ENCODE measurements around the gene SLC26A3.

The SLC26A3 gene

GRCh38 chr7:107815254-107815882 lies 12.3 kb upstream of the SLC26A3 start:
- no peak for DNase-seq (ENCODE audit: low read depth in 2 of 2)

GRCh38 chr7:107813524-107813923 lies 10.5 kb upstream of the SLC26A3 start:
- DNase-seq (ENCODE audit: low read depth in 2 of 2) = no peak

- no peak for DNase-seq (ENCODE audit: low read depth in 2 of 2)
Observed at GRCh38 chr7:107811934-107812333, 8.9 kb upstream of the SLC26A3 start.

GRCh38 chr7:107810626-107811025 lies 7.6 kb upstream of the SLC26A3 start:
- DNase-seq (ENCODE audit: low read depth in 2 of 2) = no peak

- no peak for DNase-seq (ENCODE audit: low read depth in 2 of 2)
Observed at GRCh38 chr7:107809179-107809578, 6.2 kb upstream of the SLC26A3 start.

GRCh38 chr7:107799647-107800264 lies 3.3 kb downstream of the SLC26A3 start:
- DNase-seq (ENCODE audit: low read depth in 2 of 2) = no peak

- DNase-seq (ENCODE audit: low read depth in 2 of 2) = no peak
Observed at GRCh38 chr7:107792364-107792763, 10.7 kb downstream of the SLC26A3 start.

- DNase-seq (ENCODE audit: low read depth in 2 of 2) = no peak
Observed at GRCh38 chr7:107789647-107790046, 13.4 kb downstream of the SLC26A3 start.

- no peak for DNase-seq (ENCODE audit: low read depth in 2 of 2)
Observed at GRCh38 chr7:107788662-107789061, 14.4 kb downstream of the SLC26A3 start.

- no peak for DNase-seq (ENCODE audit: low read depth in 2 of 2)
Observed at GRCh38 chr7:107788216-107788615, 14.8 kb downstream of the SLC26A3 start.

- no peak for DNase-seq (ENCODE audit: low read depth in 2 of 2)
Observed at GRCh38 chr7:107785926-107786325, 17.1 kb downstream of the SLC26A3 start.

GRCh38 chr7:107785170-107785569 lies 17.9 kb downstream of the SLC26A3 start:
- no peak for DNase-seq (ENCODE audit: low read depth in 2 of 2)

GRCh38 chr7:107783648-107784047 lies 19.4 kb downstream of the SLC26A3 start:
- DNase-seq (ENCODE audit: low read depth in 2 of 2) = no peak

- DNase-seq (ENCODE audit: low read depth in 2 of 2) = no peak
Observed at GRCh38 chr7:107782374-107782773, 20.6 kb downstream of the SLC26A3 start.

- no peak for DNase-seq (ENCODE audit: low read depth in 2 of 2)
Observed at GRCh38 chr7:107779647-107780099, 23.4 kb downstream of the SLC26A3 start.

- no peak for DNase-seq (ENCODE audit: low read depth in 2 of 2)
Observed at GRCh38 chr7:107778283-107778682, 24.7 kb downstream of the SLC26A3 start.

GRCh38 chr7:107777702-107778101 lies 25.3 kb downstream of the SLC26A3 start:
- no peak for DNase-seq (ENCODE audit: low read depth in 2 of 2)

- DNase-seq (ENCODE audit: low read depth in 2 of 2) = no peak
Observed at GRCh38 chr7:107773027-107773426, 30.0 kb downstream of the SLC26A3 start.

- DNase-seq (ENCODE audit: low read depth in 2 of 2) = no peak
Observed at GRCh38 chr7:107768263-107768662, 34.8 kb downstream of the SLC26A3 start.

- no peak for DNase-seq (ENCODE audit: low read depth in 2 of 2)
Observed at GRCh38 chr7:107767391-107767790, 35.6 kb downstream of the SLC26A3 start.

GRCh38 chr7:107758667-107759066 lies 44.4 kb downstream of the SLC26A3 start:
- DNase-seq (ENCODE audit: low read depth in 2 of 2) = no peak

- DNase-seq (ENCODE audit: low read depth in 2 of 2) = no peak
Observed at GRCh38 chr7:107754642-107755041, 48.4 kb downstream of the SLC26A3 start.

- no peak for DNase-seq (ENCODE audit: low read depth in 2 of 2)
Observed at GRCh38 chr7:107751113-107751512, 51.9 kb downstream of the SLC26A3 start.

- DNase-seq (ENCODE audit: low read depth in 2 of 2) = no peak
Observed at GRCh38 chr7:107746006-107746405, 57.0 kb downstream of the SLC26A3 start.

All from fibroblast of skin of left biceps (primary cell).